Stimulated activated CD8-positive, alpha-beta memory T cell treated with anti-CD3 and anti-CD28 coated beads, Interleukin-12 subunit alpha, Interleukin-12 subunit beta, amount 100 ng/mL, for 24 hours (primary cell): ENCODE measurements around the gene JMJD8.
"Not testable (repeated sequence)": the region's sequence is repeated elsewhere in the genome, so short reads cannot be mapped to it uniquely, and the experiment has no call there.

Experiments
- DNase-seq: peaks from one replicate; pipeline ENCODE4 v3.0.0-alpha.2; 2020; ENCODE audit errors: extremely low read depth

Gene JMJD8

DNA sequence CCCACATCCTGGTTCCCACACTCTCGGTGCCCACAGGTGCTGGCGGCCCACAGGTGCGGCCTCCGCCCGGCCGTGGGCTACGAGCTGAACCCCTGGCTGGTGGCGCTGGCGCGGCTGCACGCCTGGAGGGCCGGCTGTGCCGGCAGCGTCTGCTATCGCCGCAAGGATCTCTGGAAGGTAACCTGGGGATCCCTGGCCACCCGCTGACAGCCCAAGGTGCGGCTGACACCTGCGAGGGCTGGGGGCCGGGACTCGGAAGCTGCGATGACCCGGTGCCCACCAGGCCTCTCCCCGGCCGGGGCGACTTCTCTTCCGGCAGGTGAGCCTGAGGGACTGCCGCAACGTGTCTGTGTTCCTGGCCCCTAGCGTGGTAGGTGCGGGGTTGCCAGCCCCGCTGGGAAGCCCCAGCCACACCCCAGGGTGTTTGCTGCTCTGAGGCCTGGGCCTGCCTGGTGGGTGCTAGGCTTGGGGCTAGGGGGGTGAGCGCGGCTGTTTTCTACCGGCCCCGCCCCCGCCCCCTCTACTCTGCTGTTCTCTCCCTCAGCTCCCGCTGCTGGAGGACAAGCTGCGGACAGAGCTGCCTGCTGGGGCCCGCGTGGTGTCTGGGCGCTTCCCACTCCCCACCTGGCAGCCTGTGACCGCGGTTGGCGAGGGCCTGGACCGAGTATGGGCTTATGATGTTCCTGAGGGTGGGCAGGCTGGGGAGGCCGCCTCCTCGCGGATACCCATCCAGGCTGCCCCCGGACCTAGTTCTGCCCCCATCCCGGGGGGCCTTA lies 37.8 kb upstream of the JMJD8 start:
- no peak for DNase-seq

DNA sequence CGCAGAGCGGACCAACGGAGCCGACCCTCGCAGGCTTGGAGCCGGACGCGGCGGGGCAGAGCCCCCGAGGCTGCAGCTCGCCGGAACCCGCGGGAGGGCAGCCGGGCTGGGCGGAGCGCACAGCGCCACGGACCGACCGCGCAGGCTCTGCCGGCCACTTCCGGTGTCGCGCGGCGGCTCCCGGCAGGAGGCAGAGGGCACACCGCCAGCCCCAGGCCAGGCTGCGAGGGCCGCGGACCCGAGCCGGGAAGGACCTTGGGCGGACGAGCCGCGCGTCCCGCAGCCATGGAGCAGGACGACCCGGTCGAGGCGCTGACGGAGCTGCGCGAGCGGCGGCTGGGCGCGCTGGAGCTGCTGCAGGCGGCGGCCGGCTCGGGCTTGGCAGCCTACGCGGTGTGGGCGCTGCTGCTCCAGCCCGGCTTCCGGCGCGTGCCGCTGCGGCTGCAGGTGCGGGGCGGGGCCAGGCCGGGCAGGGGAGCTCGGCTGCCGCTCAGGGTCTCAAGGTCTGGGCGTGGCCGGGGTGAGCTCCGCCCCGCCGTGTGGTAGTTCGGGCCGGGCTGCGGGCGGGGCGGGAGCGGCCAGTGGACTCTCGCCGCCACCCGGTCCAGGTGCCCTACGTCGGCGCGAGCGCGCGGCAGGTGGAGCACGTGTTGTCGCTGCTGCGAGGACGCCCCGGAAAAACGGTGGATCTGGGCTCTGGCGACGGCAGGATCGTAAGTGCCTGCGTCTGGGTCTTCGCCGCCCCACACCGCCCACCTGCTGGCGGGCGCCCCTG lies 37.0 kb upstream of the JMJD8 start, which contains the start of gene ANTKMT:
ANTKMT (plus strand) TSS at position 157 of the 775 bp plus-strand sequence; CDS start at position 286, 129 bp downstream.
- peak; percentile 56 for DNase-seq

- DNase-seq, result no peak
These were observed 36.4 kb upstream of the JMJD8 start for GRCh38 chr16:720447-720989.

DNA sequence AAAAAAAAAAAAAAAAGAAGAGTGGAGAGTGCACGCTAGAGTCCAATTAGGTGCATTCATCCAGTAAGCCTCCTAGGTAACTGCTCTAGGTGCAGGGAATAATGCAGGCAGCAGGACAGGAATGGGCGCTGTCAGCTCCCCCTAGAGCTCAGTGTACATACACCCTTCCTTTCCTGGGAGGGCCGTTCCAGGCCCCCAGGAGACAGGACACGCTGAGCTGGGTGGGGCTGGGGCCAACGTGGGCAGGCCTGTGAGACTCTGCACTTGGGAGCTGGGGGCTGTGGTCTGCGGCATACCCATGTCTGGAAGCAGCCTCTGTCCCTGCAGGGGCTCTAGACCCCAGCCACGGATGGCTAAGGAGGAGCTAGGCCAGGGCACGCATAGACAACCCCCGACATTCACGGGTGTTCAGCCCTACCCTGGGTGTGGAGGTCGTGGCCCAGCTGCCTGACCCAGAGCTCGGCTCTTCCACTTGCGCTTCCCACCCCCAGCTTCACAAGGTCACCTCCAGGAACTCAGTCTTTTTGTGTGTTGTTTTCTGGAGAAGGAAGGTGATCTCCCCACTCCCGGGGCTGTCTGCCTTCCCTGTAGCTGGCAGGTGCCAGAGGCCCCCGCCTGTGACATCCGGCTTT lies 35.8 kb upstream of the JMJD8 start:
- no peak for DNase-seq

- no peak for DNase-seq
These were observed 34.8 kb upstream of the JMJD8 start for GRCh38 chr16:718922-719321.

DNA sequence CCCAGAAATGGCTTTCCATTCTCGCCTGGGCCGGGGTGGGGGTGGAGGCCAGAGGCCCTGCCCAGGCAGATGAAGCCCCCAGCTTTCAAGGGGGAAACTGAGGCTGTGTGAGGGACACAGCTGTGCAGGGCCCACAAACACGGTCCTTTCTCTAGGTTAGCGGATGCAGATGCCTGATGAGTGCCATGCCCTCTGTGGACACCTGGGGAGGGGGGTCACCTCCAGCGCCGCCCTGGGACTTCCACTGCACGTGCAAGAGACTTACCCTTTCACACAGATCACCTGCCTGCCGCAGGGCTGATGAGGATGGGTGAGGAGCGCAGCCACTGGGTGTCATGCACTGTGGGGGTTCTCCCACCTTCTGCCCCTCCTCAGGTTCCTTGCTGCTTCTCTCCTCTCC lies 34.3 kb upstream of the JMJD8 start:
- no peak for DNase-seq

DNA sequence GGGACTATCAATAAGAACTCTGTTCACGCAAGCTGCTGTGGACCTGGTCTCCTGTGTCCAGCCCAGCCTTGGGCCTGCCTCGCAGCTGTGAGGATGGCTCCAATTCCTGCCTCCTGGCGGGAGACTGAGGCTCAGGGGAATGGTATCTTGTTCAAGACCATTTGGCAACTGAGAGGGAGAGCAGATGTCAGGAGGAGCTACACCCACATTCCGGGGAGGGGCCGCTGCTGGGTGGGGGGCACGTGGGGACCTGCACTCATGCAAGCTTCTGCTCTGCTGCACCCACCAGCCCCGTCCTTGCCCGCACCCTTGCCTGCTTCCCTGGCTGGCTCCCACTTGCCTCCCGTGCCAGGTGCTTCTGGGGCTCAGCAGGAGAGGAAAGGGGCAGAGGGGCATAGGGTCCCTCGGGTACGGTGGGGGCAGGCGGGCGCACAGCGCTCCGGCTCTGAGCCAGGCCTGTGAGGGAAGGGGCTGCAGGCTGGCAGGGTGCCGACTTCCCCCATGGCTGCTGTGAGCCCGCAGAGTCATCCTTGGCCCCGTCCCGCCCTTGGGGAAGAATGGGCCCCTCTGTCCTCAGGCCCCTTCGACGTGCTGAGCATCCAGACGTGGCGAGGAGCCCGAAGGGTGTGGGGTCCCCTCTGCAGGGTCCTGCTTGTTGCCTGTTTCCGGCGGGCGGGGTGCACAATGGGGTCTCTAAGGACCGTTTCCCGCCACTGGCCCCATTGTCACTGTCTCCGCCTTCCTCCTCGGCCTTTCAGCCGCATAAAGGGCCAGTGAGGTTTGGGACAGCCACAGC lies 33.5 kb upstream of the JMJD8 start:
- DNase-seq, result no peak

DNA sequence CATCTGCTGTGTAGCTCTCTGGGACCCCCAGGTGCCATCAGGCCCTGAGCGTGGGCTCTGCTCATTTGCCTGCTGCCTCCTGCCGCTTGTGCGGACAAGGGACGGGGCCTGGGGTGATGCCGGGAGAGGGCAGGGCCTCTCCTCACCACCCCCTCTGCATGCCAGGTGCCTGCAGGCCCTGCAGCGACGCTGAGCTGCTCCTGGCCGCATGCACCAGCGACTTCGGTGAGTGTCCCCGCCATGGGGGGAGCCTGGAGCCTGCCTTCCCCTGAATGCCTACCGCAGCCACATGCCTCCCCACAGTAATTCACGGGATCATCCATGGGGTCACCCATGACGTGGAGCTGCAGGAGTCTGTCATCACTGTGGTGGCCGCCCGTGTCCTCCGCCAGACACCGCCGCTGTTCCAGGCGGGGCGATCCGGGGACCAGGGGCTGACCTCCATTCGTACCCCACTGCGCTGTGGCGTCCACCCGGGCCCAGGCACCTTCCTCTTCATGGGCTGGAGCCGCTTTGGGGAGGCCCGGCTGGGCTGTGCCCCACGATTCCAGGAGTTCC lies 32.7 kb upstream of the JMJD8 start:
- DNase-seq, result no peak

DNA sequence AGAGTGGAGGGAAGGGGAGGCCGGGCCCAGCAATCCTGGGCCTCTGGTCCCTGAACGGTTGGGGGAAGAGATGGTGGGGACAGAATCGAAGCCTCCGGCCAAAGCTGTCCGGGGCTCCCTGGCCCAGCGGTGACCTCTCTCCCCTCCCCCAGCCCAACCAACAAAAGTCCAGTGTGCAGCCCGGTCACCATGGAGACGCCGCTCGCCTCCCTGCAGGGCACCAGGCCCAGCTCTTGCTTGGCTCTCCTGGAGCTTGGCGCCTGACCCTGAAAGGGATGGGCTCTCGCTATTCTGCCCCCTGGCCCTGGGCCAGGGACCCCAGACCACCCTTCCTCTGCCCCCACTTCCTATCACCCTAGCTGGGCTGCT lies 32.0 kb upstream of the JMJD8 start:
- DNase-seq, result no peak

- no peak for DNase-seq
These were observed 31.5 kb upstream of the JMJD8 start for GRCh38 chr16:715477-716199.

DNA sequence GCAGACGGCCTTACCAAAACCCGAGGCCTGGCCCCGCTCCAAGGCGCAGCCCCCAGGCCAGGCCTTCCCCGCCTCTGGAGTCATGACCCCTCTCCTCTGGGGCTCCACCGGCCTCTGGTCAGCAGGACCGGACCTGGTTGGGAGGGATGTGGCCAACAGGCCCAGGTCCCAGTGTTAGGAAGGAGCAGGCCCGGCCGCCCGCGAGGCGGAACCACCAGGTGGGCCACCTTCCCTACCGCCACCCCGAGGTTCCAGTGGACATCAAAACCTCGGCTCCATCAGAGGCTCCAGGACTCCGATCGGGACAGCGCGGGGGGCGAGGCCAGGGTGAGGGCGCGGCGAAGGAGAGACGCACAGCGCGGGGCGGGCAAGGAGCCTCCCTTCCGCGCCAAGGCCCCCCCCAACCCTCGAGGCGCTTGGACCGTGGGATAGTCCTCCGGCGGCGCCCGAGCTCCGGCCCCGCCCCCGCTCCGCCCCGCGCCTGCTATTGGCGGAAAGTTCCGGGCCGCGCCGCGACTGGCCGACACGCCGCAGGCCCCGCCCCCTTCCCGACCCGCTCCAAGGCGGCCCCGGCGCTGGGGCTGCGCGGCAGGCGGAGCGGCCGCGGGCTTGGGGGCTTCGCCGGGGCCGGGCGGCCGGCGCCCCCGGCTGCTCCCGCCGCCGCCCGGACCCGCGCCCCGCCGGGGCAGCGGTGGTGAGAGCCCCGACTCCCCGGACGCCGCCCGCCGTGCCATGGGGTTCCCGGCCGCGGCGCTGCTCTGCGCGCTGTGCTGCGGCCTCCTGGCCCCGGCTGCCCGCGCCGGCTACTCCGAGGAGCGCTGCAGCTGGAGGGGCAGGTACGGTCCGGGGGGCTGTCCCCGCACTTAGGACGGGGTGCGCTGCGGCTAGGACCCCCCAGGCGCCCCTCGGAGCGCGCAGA lies 30.7 kb upstream of the JMJD8 start, which contains the start of gene METRN:
METRN (plus strand) TSS at position 561 of the 919 bp plus-strand sequence; CDS start at position 733, 172 bp downstream.
- peak; percentile 87 for DNase-seq

DNA sequence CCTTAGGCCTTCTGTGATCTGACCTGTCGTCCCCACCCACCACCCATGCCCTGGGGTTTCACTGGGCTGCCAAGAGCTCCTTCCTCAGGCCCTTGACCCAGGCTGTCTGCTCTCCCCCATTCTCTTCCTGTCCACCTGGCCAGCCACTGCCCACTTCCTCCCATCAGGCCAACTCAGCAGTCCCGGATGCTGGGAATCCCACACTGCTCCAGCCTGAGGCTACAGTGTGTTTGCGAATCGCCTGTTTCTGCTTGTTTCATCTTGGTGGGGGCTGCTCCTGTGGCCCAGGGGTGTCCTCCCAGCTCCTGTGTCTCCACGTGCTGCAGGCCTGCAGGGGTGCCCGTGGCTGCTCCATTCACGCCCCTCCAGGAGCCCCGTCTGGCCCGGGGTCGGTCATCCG lies 29.9 kb upstream of the JMJD8 start:
- DNase-seq, result no peak

GRCh38 chr16:712740-713250 lies 28.7 kb upstream of the JMJD8 start:
- DNase-seq, result not testable (repeated sequence)

GRCh38 chr16:711548-712320 lies 27.6 kb upstream of the JMJD8 start:
- no peak for DNase-seq

DNA sequence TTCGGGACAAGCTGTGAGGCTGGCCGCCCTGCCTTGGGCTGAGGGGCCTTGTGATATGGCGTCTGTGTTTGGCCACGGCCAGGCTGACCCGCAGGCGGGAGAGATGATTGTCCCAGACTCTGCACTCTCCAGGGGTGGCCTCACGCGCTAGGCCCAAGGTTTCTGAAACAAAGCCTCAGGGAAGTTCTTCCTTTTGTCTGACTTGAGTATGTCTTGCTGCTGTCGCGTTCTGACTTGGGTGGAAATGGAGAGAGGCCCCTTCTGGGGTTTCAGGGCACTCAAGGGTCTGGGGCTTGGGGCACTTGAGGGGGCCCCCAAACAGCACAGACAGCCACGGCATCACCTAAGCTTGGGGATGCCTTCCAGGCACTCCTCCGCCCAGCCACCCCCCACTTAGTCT lies 26.9 kb upstream of the JMJD8 start:
- no peak for DNase-seq

DNA sequence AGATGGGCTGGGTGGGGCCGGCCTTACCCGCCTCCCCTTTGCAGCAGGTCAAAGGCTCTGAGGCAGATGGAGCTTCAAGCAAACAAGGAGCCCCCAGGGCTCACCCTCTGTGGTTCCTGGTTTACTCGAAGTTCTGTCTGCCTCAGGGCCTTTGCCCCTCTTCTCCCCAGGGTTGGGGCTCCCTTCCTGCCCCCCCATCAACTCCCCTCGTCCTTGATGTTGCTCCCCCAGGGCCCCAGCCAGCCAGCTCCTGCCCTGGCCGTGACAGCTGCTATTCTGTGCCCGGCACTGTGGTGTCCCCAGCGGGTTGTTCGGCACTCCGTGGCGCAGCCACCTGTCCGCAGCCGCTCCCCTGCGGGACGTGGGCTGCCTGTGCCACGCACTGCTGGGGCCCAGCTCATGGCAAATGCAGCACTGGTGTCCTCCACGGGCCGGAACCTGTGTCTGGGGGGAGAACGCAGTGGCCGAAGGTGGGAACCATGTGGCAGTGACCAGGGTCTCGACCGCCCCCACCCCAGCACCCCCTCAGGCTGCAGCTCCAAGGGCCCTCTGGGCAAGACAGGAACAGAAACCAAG lies 26.5 kb upstream of the JMJD8 start:
- DNase-seq, result no peak

DNA sequence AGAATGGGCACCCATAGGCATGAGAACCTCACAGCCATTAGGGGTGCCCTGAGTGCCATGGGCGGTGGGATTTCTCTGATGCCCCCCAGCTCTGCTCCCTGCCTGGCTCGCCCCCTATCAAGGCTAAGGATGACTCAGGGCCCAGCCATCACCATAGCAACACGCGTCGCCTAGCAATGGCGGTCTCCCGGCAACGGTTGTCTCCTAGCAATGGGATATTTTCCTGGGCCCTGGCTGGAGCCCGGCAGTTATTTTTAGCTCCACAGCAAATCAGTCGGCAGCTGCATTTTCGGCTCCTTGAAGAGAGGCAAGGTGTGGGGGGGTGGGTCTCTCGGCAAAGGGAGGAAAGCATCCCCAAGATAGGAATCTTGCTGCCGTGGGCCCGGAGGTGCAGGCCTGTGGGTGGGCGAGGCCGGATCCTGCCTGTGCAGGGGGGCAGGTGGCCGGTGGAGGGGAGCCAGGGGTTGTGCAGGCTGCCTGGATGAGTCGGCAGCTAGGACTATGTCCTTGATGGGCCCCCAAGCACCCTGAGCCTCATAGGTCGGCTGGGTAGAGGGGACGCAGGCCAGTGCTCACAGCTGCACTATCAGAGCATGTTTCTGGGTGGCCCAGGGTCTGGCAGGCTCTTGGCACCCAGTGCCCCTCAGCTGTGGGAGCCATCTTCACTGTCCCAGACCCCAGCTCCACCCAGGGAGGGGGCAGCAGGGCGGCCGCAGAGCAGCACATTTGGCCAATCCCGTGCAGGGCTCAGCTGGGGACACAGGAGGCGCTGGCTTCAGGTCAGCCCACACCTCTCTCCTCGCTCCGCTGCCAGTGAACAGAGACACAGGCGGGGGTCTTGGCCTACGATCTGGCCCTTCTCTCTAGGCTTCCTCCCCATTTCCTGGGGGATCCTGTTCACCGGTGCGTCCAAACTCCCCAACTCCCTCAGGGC lies 25.7 kb upstream of the JMJD8 start:
- no peak for DNase-seq
